SK-N-SH treated with all-trans-retinoic acid at 6 μM for 48 hours (cell line): ENCODE data around the gene LPP.
A peak's percentile ranks its signal among the peaks of the same experiment; 100 is the strongest.

Experiments used
- ATAC-seq: fragments of 200-7000 bp; cut with Tn5 transposase; 3 replicates; pipeline ENCODE4 v1.9.1; 2020; ENCODE audit warnings: mild to moderate bottlenecking, moderate library complexity
- BACH2 ChIP-seq: fragments of 250-450 bp; sonication (Bioruptor Pico); IDR thresholded peaks from 2 replicates; pipeline ENCODE4 v1.9.0; 2021; ENCODE audit warnings: mild to moderate bottlenecking, borderline replicate concordance
- CREB5 ChIP-seq: fragments of 250-450 bp; sonication (Bioruptor Pico); IDR thresholded peaks from 2 replicates; pipeline ENCODE4 v1.5.1; 2020; ENCODE audit warnings: low read depth, mild to moderate bottlenecking, moderate library complexity
- CSDC2 ChIP-seq: fragments of 250-450 bp; sonication (Bioruptor Pico); IDR thresholded peaks from 2 replicates; pipeline ENCODE4 v1.5.0; 2020; ENCODE audit warnings: mild to moderate bottlenecking, moderate library complexity
- CSRNP3 ChIP-seq: fragments of 250-450 bp; sonication (Bioruptor Pico); IDR thresholded peaks from 2 replicates; pipeline ENCODE4 v1.5.1; 2021; ENCODE audit warnings: mild to moderate bottlenecking, moderate library complexity
- ESRRG ChIP-seq: fragments of 250-450 bp; sonication (Bioruptor Pico); IDR thresholded peaks from 2 replicates; pipeline ENCODE4 v1.6.1; 2021; ENCODE audit warnings: mild to moderate bottlenecking
- GLIS3 ChIP-seq: fragments of 250-450 bp; sonication (Bioruptor Pico); IDR thresholded peaks from 2 replicates; pipeline ENCODE4 v1.5.0; 2020; ENCODE audit warnings: mild to moderate bottlenecking, moderate library complexity
- ISL1 ChIP-seq: fragments of 250-450 bp; sonication (Bioruptor Pico); IDR thresholded peaks from 2 replicates; pipeline ENCODE4 v2.1.2; 2022; ENCODE audit warnings: mild to moderate bottlenecking, moderate library complexity
- PATZ1 ChIP-seq: fragments of 250-450 bp; sonication (Bioruptor Pico); IDR thresholded peaks from 2 replicates; pipeline ENCODE4 v1.8.0; 2020; ENCODE audit warnings: mild to moderate bottlenecking, moderate library complexity, borderline replicate concordance
- PPARA ChIP-seq: fragments of 250-450 bp; sonication (Bioruptor Pico); IDR thresholded peaks from 2 replicates; pipeline ENCODE4 v1.5.0; 2020; ENCODE audit warnings: mild to moderate bottlenecking, borderline replicate concordance
- RARB ChIP-seq: fragments of 250-450 bp; sonication (Bioruptor Pico); IDR thresholded peaks from 2 replicates; pipeline ENCODE4 v1.8.0; 2021; ENCODE audit warnings: mild to moderate bottlenecking, moderate library complexity
- SNAI2 ChIP-seq: fragments of 250-450 bp; sonication (Bioruptor Pico); IDR thresholded peaks from 2 replicates; pipeline ENCODE4 v1.5.0; 2020; ENCODE audit warnings: mild to moderate bottlenecking, moderate library complexity
- TSHZ2 ChIP-seq: fragments of 250-450 bp; sonication (Bioruptor Pico); IDR thresholded peaks from 2 replicates; pipeline ENCODE4 v1.5.0; 2020; ENCODE audit warnings: mild to moderate bottlenecking, moderate library complexity
- ZC3H10 ChIP-seq: fragments of 250-450 bp; sonication (Bioruptor Pico); IDR thresholded peaks from 2 replicates; pipeline ENCODE4 v1.5.1; 2021; ENCODE audit warnings: mild to moderate bottlenecking, moderate library complexity
- ZFP3 ChIP-seq: fragments of 250-450 bp; sonication (Bioruptor Pico); IDR thresholded peaks from 2 replicates; pipeline ENCODE4 v1.5.0; 2020; ENCODE audit warnings: mild to moderate bottlenecking, moderate library complexity
- ZFP30 ChIP-seq: fragments of 450-650 bp; formaldehyde crosslinking; IDR thresholded peaks from 2 replicates; pipeline ENCODE4 v1.5.0; 2022; ENCODE audit warnings: mild to moderate bottlenecking, moderate library complexity
- ZNF565 ChIP-seq: fragments of 450-650 bp; formaldehyde crosslinking; conservative IDR thresholded peaks from 2 replicates; pipeline ENCODE4 v1.5.0; 2020; ENCODE audit warnings: low read depth, mild to moderate bottlenecking, moderate library complexity
- ZNF70 ChIP-seq: fragments of 450-650 bp; formaldehyde crosslinking; IDR thresholded peaks from 2 replicates; pipeline ENCODE4 v1.5.0; 2020; ENCODE audit warnings: mild to moderate bottlenecking, moderate library complexity
- ZNF8 ChIP-seq: fragments of 450-650 bp; formaldehyde crosslinking; IDR thresholded peaks from 2 replicates; pipeline ENCODE4 v1.5.0; 2020; ENCODE audit warnings: mild to moderate bottlenecking, moderate library complexity

LPP gene

GRCh38 chr3:188518835-188519452, 365.0 kb downstream of the LPP start (continued):
- TF ChIP-seq CSRNP3 (CRISPR knock-in tag): no peak
- TF ChIP-seq ISL1 (CRISPR knock-in tag): no peak

GRCh38 chr3:188520466-188520865, 366.5 kb downstream of the LPP start:
- peak; percentile 51 for ATAC-seq
- TF ChIP-seq ISL1 (CRISPR knock-in tag): peak; percentile 50
- TF ChIP-seq CSRNP3 (CRISPR knock-in tag): no peak
- TF ChIP-seq, all 23 proteins: peak for 1

- TF ChIP-seq RARB (CRISPR knock-in tag): no peak
- TF ChIP-seq GLIS3 (CRISPR knock-in tag): no peak
- TF ChIP-seq CREB5 (CRISPR knock-in tag): no peak
- TF ChIP-seq TSHZ2 (CRISPR knock-in tag): no peak
- no peak for TF ChIP-seq PPARA
- no peak for TF ChIP-seq BACH2 (CRISPR knock-in tag)
- no peak for TF ChIP-seq PATZ1 (CRISPR knock-in tag)
- TF ChIP-seq ZFP3 (CRISPR knock-in tag): no peak
- no peak for TF ChIP-seq ZNF565 (CRISPR knock-in tag)
- TF ChIP-seq ZNF70 (CRISPR knock-in tag): no peak
- TF ChIP-seq CSDC2: no peak
- TF ChIP-seq ZNF8 (CRISPR knock-in tag): no peak
- TF ChIP-seq ZFP30: no peak
- TF ChIP-seq ESRRG (CRISPR knock-in tag): no peak
- no peak for ATAC-seq
Observed at GRCh38 chr3:188522115-188522514, 368.2 kb downstream of the LPP start.

GRCh38 chr3:188523291-188523690, 369.3 kb downstream of the LPP start:
- TF ChIP-seq CREB5 (CRISPR knock-in tag) (no peak), ZC3H10 (CRISPR knock-in tag) (no peak), RARB (CRISPR knock-in tag) (no peak), TSHZ2 (CRISPR knock-in tag) (no peak), SNAI2 (CRISPR knock-in tag) (no peak)
- ATAC-seq: no peak
